SU-DHL-6 (cell line): Measurements from ENCODE around the gene CHMP1A.
"Not testable (repeated sequence)": the region's sequence is repeated elsewhere in the genome, so short reads cannot be mapped to it uniquely, and the experiment has no call there.

Source experiments
- H2AFZ ChIP-seq: fragments of 200-600 bp; sonication (generic); 2 replicates; pipeline ENCODE4 v1.6.1; 2014; ENCODE audit warnings: low read depth, mild to moderate bottlenecking, moderate library complexity, mixed read lengths, antibody characterized with exemption, low read length; ENCODE audit not compliant: severe bottlenecking
- H3F3A ChIP-seq: fragments of 200-600 bp; shearing (Covaris generic); 2 replicates; pipeline ENCODE4 v1.6.0; 2016; ENCODE audit warnings: antibody characterized with exemption, mild to moderate bottlenecking; ENCODE audit not compliant: insufficient read depth
- H3K27ac ChIP-seq: fragments of 200-600 bp; sonication (generic); 2 replicates; pipeline ENCODE4 v1.5.1; 2016; ENCODE audit warnings: low read depth, mild to moderate bottlenecking, low read length, moderate library complexity, mixed read lengths
- H3K27me3 ChIP-seq: fragments of 200-600 bp; sonication (generic), shearing (Covaris generic); 2 replicates; pipeline ENCODE4 v1.6.0; 2014; ENCODE audit warnings: mild to moderate bottlenecking, low read length
- H3K36me3 ChIP-seq: fragments of 200-600 bp; sonication (generic); 2 replicates; pipeline ENCODE4 v1.6.1; 2014; ENCODE audit warnings: mild to moderate bottlenecking, low read length, mixed read lengths
- H3K4me2 ChIP-seq: fragments of 300-600, 200-600 bp; shearing (Covaris generic), sonication (generic); 2 replicates; pipeline ENCODE4 v1.6.0; 2014; ENCODE audit warnings: low read length, low read depth, mild to moderate bottlenecking; ENCODE audit not compliant: poor library complexity, severe bottlenecking
- H3K4me3 ChIP-seq: fragments of 200-600 bp; sonication (generic); 2 replicates; pipeline ENCODE4 v1.5.1; 2014; ENCODE audit warnings: antibody characterized with exemption, low read length, mild to moderate bottlenecking, mixed read lengths; ENCODE audit not compliant: insufficient read depth, poor library complexity, severe bottlenecking
- H3K79me2 ChIP-seq: fragments of 200-600 bp; sonication (generic); 2 replicates; pipeline ENCODE4 v1.6.1; 2014; ENCODE audit warnings: mild to moderate bottlenecking, low read length, moderate library complexity; ENCODE audit not compliant: insufficient read depth
- H3K9ac ChIP-seq: fragments of 200-600 bp; sonication (generic); 2 replicates; pipeline ENCODE4 v1.7.0; 2014; ENCODE audit warnings: mild to moderate bottlenecking, low read length
- H3K9me2 ChIP-seq: fragments of 200-600 bp; sonication (generic); replicated peaks from 2 replicates; pipeline ENCODE4 v1.6.1; 2014; ENCODE audit warnings: low read length; ENCODE audit not compliant: insufficient read depth
- H3K9me3 ChIP-seq: fragments of 200-600 bp; sonication (generic); 2 replicates; pipeline ENCODE4 v1.6.1; 2014; ENCODE audit warnings: low read length, mixed read lengths; ENCODE audit not compliant: insufficient read depth
- H4K20me1 ChIP-seq: fragments of 200-600 bp; sonication (generic); 2 replicates; pipeline ENCODE4 v1.6.1; 2014; ENCODE audit warnings: low read depth, mild to moderate bottlenecking, antibody characterized with exemption, low read length, moderate library complexity, mixed read lengths
- EZH2phosphoT487 ChIP-seq: fragments of 200-600 bp; sonication (generic), shearing (Covaris generic); conservative IDR thresholded peaks from 2 replicates; pipeline ENCODE4 v1.6.1; 2018; ENCODE audit warnings: mild to moderate bottlenecking, antibody characterized with exemption, low read length, moderate library complexity, mixed read lengths
- TF ChIP-seq, protein P1 (sequence below): fragments of 200-600 bp; sonication (generic); IDR thresholded peaks from one replicate; pipeline ENCODE4 v1.5.1; 2017; ENCODE audit warnings: antibody characterized with exemption, mild to moderate bottlenecking, low read length, moderate library complexity; ENCODE audit not compliant: insufficient read depth, poor library complexity, severe bottlenecking

Gene CHMP1A

DNA sequence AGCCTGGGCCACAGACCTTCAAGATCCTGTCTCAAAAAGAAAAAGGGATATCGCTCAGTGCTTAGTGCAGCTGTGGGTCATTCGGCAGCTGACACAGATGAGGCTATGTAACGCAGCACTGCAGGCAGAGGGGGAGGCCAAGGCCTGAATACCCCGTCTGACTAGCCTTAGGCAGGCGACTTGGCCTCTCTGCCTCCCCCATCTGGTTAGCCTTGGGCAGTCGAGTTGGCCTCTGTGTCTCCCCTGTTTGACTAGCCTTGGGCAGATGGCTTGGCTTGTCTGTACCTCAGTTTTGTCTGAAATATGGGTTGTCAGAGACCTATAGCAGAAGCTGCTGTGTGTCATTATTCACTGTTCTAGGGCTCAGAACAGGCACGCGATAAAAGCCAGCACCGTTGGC, 10.1 kb upstream of the CHMP1A start:
- no peaks in the 10 kb centered on the region for H4K20me1 ChIP-seq
- no peak overlapping the region for H3K4me2 ChIP-seq
- no peaks in the 10 kb centered on the region for H3K79me2 ChIP-seq
- 0 out of 2 replicates have a peak, but pooled peaks cover 2% of the 10 kb centered on the region for H3K36me3 ChIP-seq
- no peak for TF ChIP-seq EZH2phosphoT487
- TF ChIP-seq, protein P1, sequence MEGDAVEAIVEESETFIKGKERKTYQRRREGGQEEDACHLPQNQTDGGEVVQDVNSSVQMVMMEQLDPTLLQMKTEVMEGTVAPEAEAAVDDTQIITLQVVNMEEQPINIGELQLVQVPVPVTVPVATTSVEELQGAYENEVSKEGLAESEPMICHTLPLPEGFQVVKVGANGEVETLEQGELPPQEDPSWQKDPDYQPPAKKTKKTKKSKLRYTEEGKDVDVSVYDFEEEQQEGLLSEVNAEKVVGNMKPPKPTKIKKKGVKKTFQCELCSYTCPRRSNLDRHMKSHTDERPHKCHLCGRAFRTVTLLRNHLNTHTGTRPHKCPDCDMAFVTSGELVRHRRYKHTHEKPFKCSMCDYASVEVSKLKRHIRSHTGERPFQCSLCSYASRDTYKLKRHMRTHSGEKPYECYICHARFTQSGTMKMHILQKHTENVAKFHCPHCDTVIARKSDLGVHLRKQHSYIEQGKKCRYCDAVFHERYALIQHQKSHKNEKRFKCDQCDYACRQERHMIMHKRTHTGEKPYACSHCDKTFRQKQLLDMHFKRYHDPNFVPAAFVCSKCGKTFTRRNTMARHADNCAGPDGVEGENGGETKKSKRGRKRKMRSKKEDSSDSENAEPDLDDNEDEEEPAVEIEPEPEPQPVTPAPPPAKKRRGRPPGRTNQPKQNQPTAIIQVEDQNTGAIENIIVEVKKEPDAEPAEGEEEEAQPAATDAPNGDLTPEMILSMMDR: no peak
- H2AFZ ChIP-seq: no peak overlapping the region
- H3K27me3 ChIP-seq: no peaks in the 10 kb centered on the region
- peaks cover 5% of the 10 kb centered on the region; the same call in 1 of the 2 replicates for H3K9me3 ChIP-seq
- no peak overlapping the region for H3K9ac ChIP-seq
- H3F3A ChIP-seq: no peaks in the 10 kb centered on the region
- no peak overlapping the region for H3K27ac ChIP-seq
- no peaks in the 10 kb centered on the region for H3K9me2 ChIP-seq
- H3K4me3 ChIP-seq: no peak overlapping the region

DNA sequence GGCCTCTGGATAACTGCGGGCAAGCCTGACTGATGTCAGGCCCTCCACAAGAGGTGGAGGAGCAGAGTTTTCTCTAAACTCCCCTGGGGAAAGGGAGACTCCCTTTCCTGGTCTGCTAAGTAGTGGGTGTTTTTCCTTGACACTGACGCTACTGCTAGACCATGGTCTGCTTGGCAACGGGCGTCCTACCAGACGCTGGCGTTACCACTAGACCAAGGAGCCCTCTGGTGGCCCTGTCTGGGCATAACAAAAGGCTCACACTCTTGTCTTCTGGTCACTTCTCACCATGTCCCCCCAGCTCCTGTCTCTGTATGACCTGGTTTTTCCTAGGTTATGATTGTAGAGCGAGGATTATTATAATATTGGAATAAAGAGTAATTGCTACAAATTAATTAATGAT, 9.5 kb upstream of the CHMP1A start:
- H4K20me1 ChIP-seq, H3K9me2 ChIP-seq, H3K9ac ChIP-seq, H2AFZ ChIP-seq, H3K79me2 ChIP-seq, H3K9me3 ChIP-seq, H3F3A ChIP-seq, H3K27me3 ChIP-seq, H3K4me2 ChIP-seq, H3K36me3 ChIP-seq, H3K4me3 ChIP-seq, H3K27ac ChIP-seq: not testable (repeated sequence)

DNA sequence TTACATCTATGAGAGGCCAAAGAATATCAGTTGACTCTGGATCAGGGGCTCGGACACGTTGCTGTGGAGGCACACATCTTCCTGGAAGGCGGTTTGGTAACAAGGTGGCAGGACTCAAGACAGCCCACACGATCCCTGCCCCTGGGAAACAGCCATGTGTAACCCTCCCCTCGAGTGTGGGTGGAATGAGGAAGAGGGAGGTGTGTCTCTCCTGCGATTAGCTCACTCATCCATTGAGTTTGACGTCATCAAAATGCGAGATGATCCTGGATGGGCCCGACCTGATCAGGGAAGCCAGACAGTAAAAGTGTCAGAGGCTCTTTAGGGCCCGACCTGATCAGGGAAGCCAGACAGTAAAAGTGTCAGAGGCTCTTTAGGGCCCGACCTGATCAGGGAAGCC, 6.7 kb upstream of the CHMP1A start:
- not testable (repeated sequence) for H3K9me2 ChIP-seq, H4K20me1 ChIP-seq, H3K27me3 ChIP-seq, H3K36me3 ChIP-seq, H3K4me3 ChIP-seq, H3F3A ChIP-seq, H3K4me2 ChIP-seq, H3K9ac ChIP-seq, H2AFZ ChIP-seq, H3K27ac ChIP-seq, H3K9me3 ChIP-seq
- H3K79me2 ChIP-seq: peaks cover 11% of the 10 kb centered on the region

DNA sequence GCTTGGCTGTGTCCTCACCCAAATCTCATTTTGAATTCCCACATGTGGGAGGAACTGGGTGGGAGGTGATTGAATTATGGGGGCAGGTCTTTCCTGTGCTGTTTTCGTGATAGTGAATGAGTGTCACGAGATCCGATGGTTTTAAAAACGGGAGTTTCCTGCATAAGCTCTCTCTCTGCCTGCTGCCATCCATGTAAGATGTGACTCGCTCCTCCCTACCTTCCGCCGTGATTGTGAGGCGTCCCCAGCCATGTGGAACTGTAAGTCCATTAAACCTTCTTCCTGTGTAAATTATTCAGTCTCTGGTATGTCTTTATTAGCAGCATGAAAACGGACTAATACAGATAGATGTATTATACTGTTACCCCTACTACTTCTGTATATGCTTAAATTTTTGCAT, 3.7 kb upstream of the CHMP1A start:
- Histone ChIP-seq H3K27me3 (no peaks in the 10 kb centered on the region), H2AFZ (no peak overlapping the region), H3K9me3 (peaks cover 2% of the 10 kb centered on the region; the same call in 1 of the 2 replicates), H3K36me3 (peaks cover 5% of the 10 kb centered on the region; the same call in 1 of the 2 replicates), H3K4me3 (no peak overlapping the region), H3K79me2 (peaks cover 36% of the 10 kb centered on the region), H3K9me2 (no peaks in the 10 kb centered on the region), H4K20me1 (no peaks in the 10 kb centered on the region), H3K4me2 (no peak overlapping the region), H3K27ac (no peak overlapping the region), H3F3A (no peaks in the 10 kb centered on the region), H3K9ac (no peak overlapping the region)
- TF ChIP-seq EZH2phosphoT487: no peak
- TF ChIP-seq, protein P1: no peak
